Left cardiac atrium (tissue), 4 donors: ENCODE data around the gene KCTD21. TPM values are rescaled to one million over a fixed set of nuclear protein-coding genes. Genes with fewer than 3 reads are reported as not detected.
A peak's percentile ranks its signal among the peaks of the same experiment; 100 is the strongest.

ENCODE experiments used
- ATAC-seq, 2 donors: fragments of 200-7000 bp; cut with Tn5 transposase; one replicate each; pipeline ENCODE4 v1.9.1; 2020; ENCODE audit warnings: mild to moderate bottlenecking in 2 of 2, moderate library complexity in 2 of 2
- DNase-seq: peaks from one replicate; pipeline ENCODE4 v3.0.0-alpha.2; 2020
- intact Hi-C, 2 donors: fragments of 100-400 bp; cut with DNase I; formaldehyde crosslinking; loops; one replicate each; pipeline versions ENCODE4 v1.14.1 to v1.15.1; 2022 to 2023
- total RNA-seq, 2 donors: library from RNA; stranded (reverse); fragmentation: NEBNext Ultra II Directional; extraction: Animal tissue kit (Norgen Biotek cat#: 25700); gene quantifications; one replicate each; pipeline ENCODE4 v1.2.1, GENCODE V29; 2021
- donor health status: DM: no; HTN: yes; CAD: no.
- donor health status: DM: no; HTN: yes; CAD: no; lungs with severe emphysema.
- donor health status: DM: yes; HTN: yes; CAD: no.
- donor health status: Dilated cardiomyopathy.

The KCTD21 gene
- total RNA-seq, 2 donors from 2014 or later = 6.4 to 6.8 TPM

DNA sequence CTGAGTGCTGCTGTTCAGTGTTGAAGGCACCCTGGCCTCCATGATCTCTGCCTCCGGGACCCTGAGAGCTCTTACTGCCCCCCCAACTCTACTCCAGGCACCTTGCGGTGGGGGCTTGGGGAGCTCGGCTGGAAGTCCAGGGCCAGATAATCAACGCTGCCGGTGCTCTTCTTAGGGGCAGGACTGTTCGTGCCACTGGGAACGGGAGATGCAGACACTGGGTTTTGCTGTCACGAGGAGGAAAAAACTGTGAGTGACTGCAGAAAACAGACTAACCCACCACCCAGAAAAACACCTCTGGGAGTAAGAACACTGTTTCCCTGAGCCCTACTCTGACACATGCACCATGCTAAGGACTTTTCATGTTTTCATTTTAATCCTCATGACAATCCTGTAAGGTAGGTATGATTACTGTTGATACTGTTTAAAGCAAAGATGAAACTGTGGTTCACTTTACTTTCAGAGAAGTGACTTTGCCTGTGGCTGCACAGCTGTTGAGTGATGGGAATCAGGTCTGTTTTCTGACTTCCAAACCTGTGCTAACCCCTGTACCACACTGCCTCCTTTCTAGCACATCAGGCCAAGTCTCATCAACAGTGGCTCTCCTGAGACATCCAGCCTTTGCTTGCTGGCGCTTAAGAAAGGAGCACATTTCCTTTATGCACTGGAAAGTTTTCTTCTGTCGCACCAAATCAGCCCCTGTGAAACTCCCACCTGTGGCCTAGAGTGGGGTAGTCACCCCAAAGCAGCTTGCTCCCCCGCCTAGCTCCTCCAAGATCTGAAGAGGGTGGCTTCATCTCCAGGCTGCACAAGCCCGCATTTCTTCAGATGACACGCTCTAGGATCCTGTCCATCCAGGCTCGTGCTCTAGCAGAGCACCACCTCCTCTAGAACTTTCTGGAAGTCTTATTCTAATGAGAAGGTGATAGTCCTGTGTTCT is 32.1 kb upstream of the KCTD21 start:
- ATAC-seq (no peak), DNase-seq (no peak)
- intact Hi-C loops = no loop called here

DNA sequence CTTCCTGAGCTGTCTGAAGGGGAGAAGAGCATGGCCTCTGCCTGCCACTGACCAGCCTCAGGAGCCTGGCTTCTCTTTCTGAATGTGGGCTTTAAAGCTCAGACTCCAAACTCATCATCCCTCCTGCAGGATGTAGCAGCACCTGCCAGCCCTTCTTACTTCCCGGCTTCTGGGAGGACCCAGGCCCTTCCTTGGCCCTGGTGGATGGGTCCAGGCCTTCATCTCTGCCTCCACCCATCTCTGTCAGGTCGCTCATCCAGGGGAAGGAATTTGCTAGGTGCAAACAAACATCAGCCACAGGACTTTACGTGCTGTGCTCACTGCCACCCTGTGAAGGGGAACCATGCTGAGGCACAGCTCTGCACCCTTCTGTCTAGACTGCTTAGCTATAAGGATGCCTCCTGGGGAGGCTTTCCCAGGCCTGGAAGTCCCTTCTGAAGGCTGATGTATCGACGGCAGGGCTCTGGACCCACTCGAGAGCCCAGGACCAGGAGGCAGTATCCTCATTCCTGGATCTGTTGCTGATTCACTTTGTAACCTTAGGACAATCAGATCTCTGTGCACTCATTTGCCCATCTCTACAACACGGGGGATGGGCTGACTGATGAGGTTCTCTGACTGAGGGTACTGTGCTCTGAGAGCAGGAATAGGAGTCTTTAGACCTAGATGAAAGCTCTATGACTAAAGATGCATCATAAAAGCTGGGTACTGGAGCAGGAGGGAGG is 31.2 kb upstream of the KCTD21 start:
- intact Hi-C loops = no loop called here
- DNase-seq (no peak), ATAC-seq (no peak)

DNA sequence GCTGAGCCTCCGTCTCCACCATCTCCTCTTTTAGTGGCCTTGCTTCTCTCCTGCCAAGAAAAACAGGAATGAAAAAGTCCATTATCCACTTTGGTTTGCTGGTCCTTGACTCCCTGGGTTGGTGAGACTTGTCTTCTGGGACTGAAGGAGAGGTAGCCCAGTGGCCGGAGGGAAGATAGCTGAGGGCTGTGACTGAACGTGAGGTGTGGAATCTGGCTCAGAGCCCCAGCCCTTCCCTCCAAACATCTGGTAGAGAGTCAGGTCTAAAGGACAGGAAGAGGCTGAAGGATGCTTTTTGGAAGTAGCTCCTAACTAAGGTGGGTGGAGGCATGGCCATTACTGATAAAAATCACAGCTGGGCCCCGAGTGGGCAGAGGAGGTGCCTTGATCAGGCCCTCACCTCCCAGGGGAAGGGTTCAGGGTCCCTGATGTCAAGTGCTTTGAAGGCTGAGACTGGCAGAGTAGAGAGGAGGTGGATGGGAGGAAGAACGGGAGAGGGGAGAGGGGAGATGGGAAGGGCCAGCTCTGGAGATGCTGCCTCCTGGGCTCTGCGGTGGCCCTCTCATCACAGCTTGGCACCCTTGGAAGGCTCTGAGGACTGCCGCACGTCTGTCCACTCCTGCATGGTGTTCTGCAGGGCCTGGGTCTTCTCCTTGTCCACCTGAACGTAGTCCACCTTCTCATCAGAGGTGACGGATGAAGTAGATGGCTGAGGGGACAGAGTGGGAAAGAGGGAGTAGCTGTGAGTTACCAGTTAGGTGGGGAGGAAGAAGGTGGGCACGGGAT is 30.5 kb upstream of the KCTD21 start:
- intact Hi-C loops = no loop called here
- no peak for DNase-seq
- no peak for ATAC-seq

DNA sequence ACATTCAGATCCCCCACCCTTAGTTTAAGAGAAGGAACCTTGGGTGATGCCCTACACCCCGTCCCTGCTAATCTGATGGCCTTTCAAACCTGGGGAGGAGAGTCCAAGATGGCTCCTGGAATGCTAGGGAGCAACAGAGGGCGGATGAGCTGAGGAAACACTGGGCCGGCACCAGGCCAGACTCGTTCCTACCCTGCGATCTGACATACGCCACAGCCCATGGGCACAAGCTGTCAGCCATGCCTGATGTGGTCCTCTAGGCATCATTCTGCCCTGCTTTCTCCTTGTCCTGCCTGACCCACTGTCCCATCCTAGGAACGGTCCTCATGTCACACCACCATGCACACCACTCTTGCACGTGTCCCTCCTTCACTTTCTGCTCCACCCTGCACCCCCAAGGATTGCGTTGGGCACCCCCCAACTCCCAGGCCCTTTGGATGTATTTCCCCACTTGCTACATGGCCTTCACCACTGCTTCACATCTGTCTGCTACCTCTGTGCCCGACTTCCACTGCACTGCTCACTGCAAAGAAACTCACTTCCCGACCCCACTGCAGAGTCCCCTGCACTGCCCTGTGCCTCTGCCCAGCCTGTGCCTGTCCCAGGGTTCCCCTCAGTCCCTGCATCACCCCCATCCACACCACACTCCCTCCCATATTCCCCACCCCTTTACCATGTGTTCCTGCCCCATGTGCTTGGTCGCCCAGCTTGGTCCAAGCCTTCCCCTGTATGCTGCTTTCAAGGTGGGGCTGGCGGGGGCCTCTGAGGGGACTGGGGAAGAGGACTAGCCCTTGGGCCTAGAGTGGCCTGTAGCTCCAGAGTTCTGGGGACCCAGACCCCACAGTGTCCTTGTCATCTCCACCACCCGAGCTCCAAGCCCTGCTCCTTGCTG is 29.5 kb upstream of the KCTD21 start:
- ATAC-seq (no peak), DNase-seq (no peak)
- intact Hi-C loops = no loop called here

DNA sequence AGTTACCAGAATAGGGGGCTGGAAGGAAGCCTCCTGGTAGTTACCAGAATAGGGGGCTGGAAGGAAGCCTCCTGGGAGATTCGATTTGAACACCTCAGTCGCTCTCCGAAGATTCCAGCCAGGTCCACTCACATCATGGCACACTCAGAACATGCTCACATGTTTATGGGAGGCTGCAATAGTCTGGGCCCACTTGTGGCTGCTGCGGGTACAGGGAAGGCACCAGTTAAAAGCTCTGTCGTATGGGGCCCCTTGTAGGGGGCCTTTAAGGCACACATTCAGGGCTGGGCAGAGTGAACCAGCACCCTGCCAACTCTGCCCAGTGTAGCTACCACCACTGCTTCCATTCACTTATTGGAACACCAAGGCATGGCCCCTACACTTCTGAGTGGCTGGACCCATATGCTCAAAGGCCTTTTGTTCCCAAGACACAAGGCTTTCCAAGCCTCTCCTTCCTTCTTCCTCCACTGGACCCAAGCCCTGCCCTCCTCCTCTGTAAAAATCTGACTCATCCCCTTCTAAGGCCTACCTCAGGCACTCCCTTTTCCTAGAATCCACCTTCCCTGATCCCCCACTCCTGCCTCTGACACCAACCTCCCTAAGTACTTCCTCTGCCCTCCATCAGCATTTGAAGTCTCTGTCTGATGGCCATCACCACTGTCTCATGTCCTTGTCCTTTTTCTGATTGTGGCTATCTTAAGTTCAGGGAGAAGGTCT is 28.3 kb upstream of the KCTD21 start:
- ATAC-seq (peak in 1 of 2 donors; percentile 45), DNase-seq (no peak)
- intact Hi-C loops = no loop called here

DNA sequence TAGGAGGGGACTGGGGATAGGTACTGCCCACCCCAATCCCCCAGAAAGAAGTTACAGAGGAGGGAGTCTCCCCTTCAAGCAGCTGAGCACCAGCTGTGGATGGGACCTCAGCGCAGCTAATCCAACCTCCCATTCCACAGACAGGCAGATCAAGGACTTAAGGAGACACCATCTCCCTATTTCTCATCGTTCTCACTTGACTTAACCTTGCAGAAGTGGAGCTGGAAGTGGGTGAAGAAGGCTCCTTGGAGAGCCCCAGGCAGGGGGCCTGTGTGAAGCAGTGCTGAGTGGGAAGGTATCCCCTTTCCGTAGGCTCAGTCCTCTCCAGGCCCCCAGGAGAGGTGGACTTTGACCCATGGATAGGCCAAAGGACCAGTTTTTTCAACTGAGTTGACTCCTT is 27.6 kb upstream of the KCTD21 start:
- intact Hi-C loops = no loop called here
- ATAC-seq = no peak

DNA sequence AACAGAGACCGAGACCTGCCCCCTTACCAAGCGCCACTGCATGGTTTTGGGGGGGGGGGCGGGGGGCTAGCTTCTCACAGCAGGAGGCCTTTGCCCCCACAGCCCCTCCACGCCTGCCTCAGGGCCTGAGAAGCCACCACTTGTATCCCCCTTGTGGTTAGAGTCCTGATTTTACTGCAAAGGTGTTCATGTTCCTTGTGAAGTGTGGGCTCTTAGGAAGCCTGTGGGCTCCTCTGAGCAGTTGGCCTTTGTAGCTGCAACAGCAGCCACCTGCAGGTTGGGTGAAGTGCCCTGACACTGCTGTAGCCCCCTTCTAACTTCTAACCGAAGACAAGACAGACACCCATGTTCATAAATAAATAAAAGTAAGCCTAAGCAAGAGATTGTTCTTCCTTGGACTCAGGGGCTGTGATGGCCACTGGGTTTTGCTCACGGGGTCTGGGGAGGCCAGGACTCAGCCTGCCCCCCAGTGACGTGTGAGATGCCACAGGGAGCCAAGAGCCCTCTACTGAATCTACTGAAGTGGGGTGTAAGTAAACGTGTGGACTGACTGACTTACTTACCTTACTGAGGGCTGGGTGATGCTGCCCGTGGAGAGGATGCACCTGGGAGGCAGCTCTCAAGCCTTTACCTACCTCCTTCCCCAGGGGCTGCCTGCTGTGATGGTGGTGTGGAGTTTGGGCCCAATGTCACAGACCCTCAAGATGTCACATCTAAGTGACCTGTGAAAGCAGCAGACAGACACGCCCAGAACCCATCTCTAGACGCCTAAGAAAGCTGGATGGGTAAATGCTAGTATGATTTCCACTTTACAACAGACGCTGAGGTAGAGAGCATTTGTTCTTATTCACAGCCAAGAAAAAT is 26.1 kb upstream of the KCTD21 start:
- ATAC-seq (no peak), DNase-seq (no peak)
- intact Hi-C loops = no loop called here

More for the DNA sequence above, 27.6 kb upstream of the KCTD21 start:
- no peak for DNase-seq

DNA sequence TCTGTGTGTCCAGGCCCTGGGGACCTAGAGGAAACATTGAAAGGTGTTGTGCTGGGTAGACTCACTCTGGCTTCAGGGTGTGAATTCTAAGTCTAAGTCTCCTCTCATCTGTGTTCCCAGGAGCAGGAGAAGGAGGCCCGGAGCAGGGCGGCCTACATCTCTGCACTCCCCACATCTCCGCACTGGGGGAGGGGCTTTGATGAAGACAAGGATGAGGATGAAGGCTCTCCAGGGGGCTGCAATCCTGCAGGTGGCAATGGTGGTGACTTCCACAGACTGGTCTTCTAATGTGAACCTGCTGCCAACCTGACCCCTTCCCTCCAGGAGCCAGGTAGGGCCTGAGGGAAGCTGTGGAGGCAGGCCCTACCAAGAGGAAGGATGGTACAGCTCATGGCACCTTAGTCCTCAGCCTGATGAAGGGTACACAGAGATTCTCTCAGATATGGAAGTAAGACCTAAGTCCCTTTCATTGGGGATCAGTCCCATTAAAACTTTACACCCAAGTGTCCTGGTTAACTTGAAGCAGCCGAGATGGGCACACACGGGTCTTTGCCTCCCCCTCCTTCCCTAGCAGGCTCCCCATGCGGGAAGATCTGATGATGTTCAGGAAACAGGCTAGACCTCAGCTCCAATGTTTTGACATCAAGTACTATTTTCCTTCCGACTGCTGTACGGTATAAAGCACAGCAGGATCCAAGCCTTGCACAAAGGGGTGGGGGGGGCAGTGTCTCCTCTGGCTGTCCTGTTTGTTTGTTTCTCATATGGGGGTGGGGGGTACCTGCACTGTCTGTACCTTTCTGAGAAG is 25.3 kb upstream of the KCTD21 start:
- ATAC-seq = no peak
- no peak for DNase-seq
- intact Hi-C loops = no loop called here

DNA sequence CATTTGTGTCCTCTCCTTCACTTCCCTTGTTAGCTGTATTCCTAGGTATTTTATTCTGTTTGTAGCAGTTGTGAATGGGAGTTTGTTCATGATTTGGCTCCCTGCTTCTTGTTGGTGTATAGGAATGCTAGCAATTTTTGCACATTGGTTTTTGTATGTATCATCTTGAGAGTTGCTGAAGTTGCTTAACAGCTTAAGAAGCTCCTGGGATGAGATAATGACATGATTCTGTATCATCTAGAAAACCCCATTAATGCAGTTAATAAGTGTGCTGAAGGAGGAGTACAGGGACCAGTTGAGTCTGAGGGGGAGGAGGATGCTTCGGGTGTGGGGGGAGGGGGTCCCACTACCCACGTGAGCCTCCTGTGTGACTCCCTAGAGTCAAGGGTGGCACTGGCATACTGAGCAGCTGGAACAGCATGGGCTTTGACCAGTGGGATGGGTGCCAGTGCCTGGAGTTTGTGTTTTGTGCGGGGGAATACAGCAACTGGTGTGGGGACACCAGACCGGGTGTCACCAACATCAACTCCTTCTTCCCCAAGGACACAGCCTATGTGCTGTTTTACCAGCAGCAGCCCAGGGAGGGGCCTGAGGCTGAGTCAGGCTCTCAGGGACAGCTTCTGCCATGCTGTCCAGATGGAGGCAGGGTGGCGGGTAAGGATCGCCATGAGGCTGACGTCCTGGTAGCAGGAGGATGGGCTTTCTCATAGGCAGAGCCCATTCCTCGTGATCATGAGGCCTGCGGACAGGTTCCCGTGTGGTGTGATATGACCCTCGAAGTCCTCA is 24.4 kb upstream of the KCTD21 start:
- DNase-seq = no peak
- ATAC-seq = peak; percentile 17 to 29
- intact Hi-C loops = no loop called here

DNA sequence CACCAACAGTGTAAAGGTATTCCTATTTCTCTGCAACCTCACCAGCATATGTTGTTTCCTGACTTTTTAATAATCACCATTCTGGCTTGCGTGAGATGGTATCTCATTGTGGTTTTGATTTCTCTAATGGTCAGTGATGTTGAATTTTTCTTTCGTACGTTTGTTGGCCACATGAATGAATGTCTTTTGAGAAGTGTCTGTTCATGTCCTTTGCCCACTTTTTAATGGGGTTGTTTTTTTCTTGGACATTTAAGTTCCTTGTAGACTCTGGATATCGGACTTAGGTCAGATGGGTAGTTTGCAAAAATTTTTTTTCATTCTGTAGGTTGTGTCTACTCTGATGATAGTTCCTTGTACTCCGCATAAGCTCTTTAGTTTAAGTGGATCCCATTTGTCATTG is 23.1 kb upstream of the KCTD21 start:
- intact Hi-C loops = no loop called here
- ATAC-seq (no peak), DNase-seq (no peak)

DNA sequence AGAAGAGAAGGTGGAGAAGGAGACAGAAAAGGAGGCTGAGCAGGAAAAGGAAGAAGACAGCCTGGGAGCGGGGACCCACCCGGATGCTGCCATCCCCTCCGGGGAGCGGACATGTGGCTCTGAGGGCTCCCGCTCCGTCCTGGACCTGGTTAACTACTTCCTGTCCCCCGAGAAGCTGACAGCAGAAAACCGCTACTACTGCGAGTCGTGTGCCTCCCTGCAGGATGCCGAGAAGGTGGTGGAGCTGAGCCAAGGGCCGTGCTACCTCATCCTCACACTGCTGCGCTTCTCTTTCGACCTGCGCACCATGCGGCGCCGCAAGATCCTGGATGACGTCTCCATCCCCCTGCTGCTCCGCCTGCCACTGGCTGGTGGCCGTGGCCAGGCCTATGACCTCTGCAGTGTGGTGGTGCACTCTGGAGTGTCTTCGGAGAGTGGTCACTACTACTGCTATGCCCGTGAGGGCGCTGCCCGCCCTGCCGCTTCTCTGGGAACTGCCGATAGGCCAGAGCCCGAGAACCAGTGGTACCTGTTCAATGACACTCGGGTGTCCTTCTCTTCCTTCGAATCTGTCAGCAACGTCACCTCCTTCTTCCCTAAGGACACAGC is 21.7 kb upstream of the KCTD21 start:
- ATAC-seq (no peak), DNase-seq (no peak)
- intact Hi-C loops = no loop called here

DNA sequence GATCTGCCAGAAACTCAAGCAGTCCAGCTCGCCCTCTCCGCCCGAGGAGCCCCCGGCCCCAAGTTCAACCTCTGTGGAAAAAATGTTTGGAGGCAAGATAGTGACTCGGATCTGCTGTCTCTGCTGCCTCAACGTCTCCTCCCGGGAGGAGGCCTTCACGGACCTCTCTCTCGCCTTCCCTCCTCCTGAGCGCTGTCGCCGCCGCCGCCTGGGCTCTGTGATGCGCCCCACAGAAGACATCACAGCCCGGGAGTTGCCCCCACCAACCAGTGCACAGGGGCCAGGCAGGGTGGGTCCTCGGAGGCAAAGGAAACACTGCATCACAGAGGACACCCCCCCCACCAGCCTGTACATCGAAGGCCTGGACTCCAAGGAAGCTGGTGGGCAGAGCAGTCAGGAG is 21.1 kb upstream of the KCTD21 start:
- DNase-seq = no peak

DNA sequence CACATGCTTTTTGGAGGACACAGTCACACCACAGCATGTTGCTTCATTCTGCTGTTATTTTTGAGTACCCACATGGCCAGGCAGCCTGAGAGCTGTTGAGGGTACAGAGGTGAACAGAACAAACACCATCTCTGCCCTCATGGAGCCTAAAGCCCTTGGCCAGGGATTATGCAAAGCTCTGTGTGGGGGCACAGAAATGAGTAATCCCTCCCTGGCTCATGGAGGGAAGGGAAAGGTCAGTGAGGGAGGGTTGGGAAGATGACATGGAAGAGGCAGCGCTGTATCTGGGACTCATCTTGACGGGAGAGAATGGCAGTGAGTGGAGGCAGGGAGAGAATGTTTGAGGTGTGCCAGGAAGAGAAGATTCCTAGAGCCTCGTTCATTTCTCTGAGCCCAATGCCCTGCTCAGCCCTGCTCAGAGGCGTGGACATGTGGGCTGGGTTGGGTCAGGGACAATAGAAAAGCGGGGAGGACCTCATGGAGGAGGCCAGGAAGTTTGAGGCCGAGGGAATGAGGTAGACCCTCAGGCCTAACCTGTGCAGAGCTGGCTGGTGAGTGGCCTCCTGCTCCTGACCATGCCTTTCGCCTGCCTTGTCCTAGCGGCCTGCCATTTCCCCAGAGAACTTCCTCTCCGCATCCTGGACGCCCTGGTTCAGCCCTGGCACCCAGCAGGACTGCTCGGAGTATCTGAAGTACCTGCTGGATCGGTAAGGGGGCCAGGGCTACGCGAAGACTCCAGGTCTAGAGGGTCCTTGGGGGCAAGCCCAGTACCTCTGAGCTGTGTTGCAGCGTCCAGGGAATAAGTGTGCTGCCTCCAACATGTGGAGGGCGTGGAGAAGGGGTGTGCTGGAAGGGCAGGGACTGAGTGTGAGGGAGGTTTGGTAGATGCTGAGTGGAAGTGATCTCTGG is 20.1 kb upstream of the KCTD21 start:
- no peak for DNase-seq
- intact Hi-C loops = no loop called here
- ATAC-seq = peak in 1 of 2 donors; percentile 45

More for the DNA sequence above, 21.1 kb upstream of the KCTD21 start:
- intact Hi-C loops = no loop called here
- no peak for ATAC-seq
